ENCODE data around the gene OXCT1. TPM values are rescaled to one million over a fixed set of nuclear protein-coding genes. Genes with fewer than 3 reads are reported as not detected.
A peak's percentile ranks its signal among the peaks of the same experiment; 100 is the strongest.

Gene OXCT1
- total and polyA plus RNA-seq, 9 of the 15 experiments (the other 6 are each of a cell fraction or from before 2014, with no cell fraction given): 24.7 to 61.2 (median 41.9) TPM

- Histone ChIP-seq H3K36me3 (ENCODE audit: control insufficient read depth, insufficient read depth, low read length) (no peaks in the 10 kb centered on the region), H3K4me1 (replicated peaks in 1 of 2; ENCODE audit: control insufficient read depth in 2 of 2, insufficient read depth in 2 of 2, low read length in 2 of 2) (peaks cover 1 to 2% of the 10 kb centered on the region in 2 experiments; a peak in 3 of 5 replicates), H3K79me2 (ENCODE audit: control insufficient read depth, insufficient read depth, low read length) (no peaks in the 10 kb centered on the region), H3K27ac (ENCODE audit: extremely low read depth, low read depth, low read length) (no peak overlapping the region), H4K20me1 (replicated peaks; ENCODE audit: control insufficient read depth, insufficient read depth, low read length) (no peaks in the 10 kb centered on the region), H3K4me2 (ENCODE audit: insufficient read depth, low read length) (no peak overlapping the region), H3K9ac (ENCODE audit: insufficient read depth in 1 of 2, low read depth in 2 of 2, low read length in 2 of 2) (no peak overlapping the region), H3K9me1 (ENCODE audit: control insufficient read depth, insufficient read depth, low read length) (no peaks in the 10 kb centered on the region), H3K9me3 (replicated peaks; ENCODE audit: control insufficient read depth, insufficient read depth, low read depth, low read length) (no peaks in the 10 kb centered on the region), H3K4me3 (no peak overlapping the region), H3K27me3 (ENCODE audit: control insufficient read depth in 2 of 2, insufficient read depth in 2 of 2, low read length in 2 of 2) (no peaks in the 10 kb centered on the region), H2AFZ (ENCODE audit: low read depth, low read length) (no peak overlapping the region)
- no peak for FAIRE-seq
- in situ Hi-C loops (cut with MboI) (no loop called here), intact Hi-C loops (cut with micrococcal nuclease) (no loop called here)
- CTCF ChIA-PET (ENCODE audit: low intra/inter-chr PET ratio): no interaction called here
- POLR2A ChIA-PET: interaction anchor here (1.0 kb wide), 1 partner anchor 30 kb away, joined by 3 read pairs; no protein-coding TSS in a partner anchor
- 8% methylated on average over 2 of the region's 2 CpGs for WGBS (ENCODE audit: insufficient coverage, low coverage, missing lambda C conversion rate)
- no TSS peak for BruUV-seq (replicated peaks)
- no peak for DNase-seq (ENCODE audit: extremely low read depth in 1 of 4, low spot score in 3 of 4)
- ATAC-seq: no peak
- TF ChIP-seq ZNF324 (CRISPR knock-in tag; IDR thresholded peaks at IDR 0.05) (no peak), GABPB2 (CRISPR knock-in tag; conservative IDR thresholded peaks at IDR 0.05) (no peak), RCOR1 (IDR thresholded peaks at IDR 0.05; ENCODE audit: borderline replicate concordance in 1 of 2, low read depth in 2 of 2, low read length in 2 of 2) (peak in 1 of 2 experiments; percentile 26; a peak in 1 of 4 replicates), PATZ1 (CRISPR knock-in tag; IDR thresholded peaks at IDR 0.05; ENCODE audit: borderline replicate concordance) (no peak), MAFF (IDR thresholded peaks at IDR 0.05; ENCODE audit: low read length) (no peak), ZBTB1 (CRISPR knock-in tag; IDR thresholded peaks at IDR 0.05; ENCODE audit: borderline replicate concordance, low read depth) (no peak), TFE3 (CRISPR knock-in tag; IDR thresholded peaks at IDR 0.05) (peak; percentile 83), ELF4 (CRISPR knock-in tag; IDR thresholded peaks at IDR 0.05) (no peak), KAT2B (IDR thresholded peaks at IDR 0.05; ENCODE audit: low read depth, low read length) (no peak), ZBTB9 (CRISPR knock-in tag; IDR thresholded peaks at IDR 0.05) (no peak), DACH1 (IDR thresholded peaks at IDR 0.05; ENCODE audit: partially characterized antibody) (no peak), E4F1 (CRISPR knock-in tag; IDR thresholded peaks at IDR 0.05; ENCODE audit: borderline replicate concordance) (no peak), ETV5 (CRISPR knock-in tag; IDR thresholded peaks at IDR 0.05; ENCODE audit: low read depth) (no peak)
Measured at GRCh38 chr5:41896230-41896629, 26.0 kb upstream of the OXCT1 start.

All from K562 (cell line).